GM18511 (cell line): ENCODE data around the gene CERKL.

Source experiments
- ATAC-seq: cut with Tn5 transposase; IDR thresholded peaks from one replicate; pipeline ENCODE4 v1.9.1; 2021; ENCODE audit warnings: mild to moderate bottlenecking, moderate library complexity; ENCODE audit not compliant: unreplicated experiment

The CERKL gene

DNA sequence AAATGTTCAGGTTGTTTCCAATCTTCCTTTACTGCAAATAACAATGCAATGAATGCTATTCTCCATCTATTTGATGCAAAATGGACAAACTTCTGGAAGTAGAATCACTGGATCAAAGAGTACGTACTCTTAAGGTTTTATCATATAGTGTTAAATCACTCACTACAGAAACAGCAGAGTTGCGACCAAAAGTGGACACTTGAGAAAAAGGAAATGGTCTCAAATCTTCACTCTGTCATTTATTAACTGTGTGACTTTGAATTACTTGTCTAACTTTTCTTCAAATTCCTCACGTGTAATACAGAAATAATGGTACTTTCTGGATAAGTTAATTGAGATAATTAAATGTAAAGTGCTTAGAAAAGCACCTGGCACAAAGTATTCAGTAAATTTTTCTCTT, 78.1 kb downstream of the CERKL start:
- peak; percentile 60 for ATAC-seq

DNA sequence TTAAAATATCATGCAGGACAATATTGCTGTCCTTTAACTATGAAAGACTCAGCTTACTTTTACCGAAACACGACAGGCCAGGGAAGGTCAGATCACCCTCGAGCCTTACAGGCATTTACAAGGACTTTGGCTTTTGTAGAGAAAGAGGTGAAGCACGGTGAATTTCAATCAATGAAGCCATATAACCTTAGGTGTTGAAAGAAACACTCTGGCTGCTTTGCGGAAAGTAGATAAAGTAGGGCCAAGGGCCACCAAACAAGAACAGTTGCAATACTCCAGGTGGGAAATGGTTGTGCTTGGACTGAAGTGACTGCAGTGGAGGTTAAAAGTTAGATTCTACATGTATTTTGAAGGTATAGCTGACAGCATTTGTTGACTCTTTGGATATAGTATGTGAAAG, 80.5 kb downstream of the CERKL start:
- no peak for ATAC-seq

DNA sequence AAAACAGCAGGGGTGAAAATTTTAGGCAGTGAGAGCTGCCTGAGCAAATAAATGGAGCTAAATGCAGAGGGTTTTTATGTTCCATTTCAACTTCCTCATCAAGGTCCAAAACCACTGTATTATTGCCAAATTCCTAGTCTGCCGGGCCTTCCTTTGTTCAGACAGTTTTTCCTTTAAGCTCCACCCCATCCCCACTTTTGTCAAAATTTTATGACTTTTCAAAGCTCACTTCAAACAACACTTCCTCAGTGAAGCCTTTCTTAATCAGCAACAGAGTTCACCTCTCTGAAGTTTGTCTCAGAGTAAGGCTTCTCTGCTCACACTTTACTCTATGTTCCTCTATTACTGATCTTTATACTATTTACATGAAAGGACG, 81.3 kb downstream of the CERKL start:
- ATAC-seq = no peak

DNA sequence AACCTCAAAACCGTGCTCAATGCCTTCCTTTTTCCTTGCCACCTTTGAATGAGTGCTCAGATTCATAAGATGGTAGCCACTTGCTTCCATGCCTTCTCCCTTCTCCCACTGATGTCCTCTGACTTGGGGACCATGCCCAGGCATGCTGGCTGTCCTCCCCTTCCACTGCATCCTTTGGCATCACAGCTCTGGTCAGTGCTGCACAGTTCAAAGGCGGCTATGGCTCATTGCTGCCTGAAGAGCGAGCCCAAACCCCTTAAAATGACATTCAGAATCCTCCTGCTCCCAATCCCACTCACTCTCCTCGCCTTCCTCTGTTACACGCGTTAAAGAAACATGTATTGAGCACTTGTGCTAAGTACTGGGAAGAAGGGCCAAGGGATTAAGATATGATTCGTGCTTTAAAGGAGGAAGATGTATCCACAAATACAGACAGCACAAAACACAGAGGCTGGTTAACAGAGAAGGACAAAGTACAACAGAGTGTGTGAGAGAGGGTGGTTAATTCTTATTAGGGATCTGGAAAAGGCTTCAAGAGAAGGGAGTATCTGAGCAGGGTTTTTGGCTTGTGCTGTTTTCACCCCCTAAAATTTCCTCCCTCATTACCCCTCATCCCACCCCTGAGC, 81.8 kb downstream of the CERKL start:
- ATAC-seq = no peak

DNA sequence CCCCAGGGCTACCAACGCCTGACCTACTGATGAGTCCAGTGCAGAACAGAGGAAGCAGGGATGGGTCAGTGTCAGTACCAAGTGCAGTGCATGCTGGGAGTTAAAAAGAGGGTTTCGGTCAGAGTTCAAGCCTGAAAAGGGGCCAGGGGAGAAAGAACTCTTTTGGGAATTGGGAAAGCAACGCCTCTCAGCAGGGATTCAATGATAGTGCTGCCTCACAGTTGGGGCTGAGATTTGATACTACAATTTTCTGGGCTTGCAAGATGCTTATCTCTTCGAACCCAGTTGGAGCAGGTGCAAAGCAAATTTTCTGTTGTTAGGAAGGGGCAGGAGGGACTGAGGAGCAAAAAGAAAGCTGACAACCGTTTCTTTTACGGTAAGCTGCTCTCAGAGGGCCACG, 82.6 kb downstream of the CERKL start:
- no peak for ATAC-seq

DNA sequence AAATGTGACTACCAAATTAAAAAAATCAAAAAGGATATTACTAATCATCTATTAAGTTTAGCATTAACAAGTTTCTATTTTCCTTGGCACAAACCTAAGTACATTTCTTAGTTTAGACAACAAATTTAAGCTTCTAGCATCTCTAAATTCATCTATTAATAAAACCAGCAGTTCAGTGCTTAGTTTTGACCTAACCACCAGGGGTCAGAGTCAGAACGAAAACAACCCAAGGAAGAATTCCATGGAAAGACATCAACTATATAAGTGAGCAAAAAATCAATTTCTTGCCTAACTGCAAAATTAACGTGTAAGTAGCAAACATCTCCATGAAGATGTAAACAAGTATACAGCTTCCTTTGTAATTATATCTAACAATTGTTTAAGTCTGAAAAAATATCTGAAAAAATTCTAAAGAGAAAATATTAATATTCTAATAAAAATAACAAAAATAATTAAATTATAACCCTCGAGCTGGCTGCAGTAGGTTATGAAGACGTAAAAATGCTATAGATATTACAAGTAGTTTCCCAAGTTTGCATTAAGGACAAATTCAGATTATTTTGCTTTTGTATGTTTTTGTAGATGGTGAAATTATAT, 83.7 kb downstream of the CERKL start:
- ATAC-seq = no peak

DNA sequence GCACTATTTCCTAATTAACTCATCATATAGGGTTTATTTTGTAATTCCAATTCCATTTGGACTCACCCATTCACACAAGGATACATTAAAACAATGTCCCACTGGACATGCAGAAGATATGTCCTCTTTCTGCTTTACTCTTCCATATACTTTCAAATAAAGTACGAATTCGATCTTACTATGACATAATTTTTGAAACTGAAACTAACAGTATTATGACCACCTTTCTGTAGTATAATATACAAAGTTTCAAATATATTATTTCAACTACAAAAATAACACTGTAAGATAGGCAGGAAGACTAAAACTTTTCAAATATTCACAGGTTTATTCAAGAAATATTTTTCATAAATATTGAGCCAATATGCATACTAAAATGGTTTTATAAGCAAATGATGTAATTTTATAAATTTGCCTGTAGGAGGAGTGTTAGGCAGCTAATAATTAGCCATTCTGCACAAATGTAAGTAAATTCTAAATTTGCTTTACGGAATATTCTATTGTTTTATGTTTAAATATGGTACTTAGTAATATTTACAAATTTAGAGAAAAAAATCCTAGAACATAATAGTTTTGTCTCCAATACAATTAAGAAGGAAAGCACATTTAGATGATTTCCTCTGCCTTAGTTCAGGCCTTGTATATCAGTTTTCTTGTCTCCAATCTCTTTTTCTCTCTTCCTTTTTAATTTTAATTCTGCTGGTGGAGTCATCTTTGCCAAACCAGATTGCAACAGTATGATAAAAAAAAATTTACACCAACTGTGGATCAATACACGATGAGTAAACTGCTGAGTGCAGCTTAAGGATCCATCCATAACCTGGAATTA, 85.9 kb downstream of the CERKL start:
- ATAC-seq = peak; percentile 43

DNA sequence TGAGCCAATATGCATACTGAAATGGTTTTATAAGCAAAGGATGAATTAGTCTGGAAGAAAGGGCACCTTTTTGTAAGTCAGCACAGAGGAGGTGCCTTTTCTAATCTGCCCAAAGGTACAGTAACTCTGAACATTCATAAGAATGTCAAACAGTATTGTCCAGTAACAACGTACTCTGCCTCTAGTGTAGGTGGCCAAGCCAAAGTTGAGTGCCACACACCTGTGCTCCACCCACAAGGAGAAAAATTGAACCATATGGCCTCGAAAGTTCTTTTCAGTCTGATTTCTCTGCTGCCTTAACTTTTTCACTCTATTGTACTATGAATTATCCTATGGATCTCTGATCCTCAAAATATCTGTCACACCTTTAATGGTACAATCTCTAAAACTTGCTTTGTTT, 86.8 kb downstream of the CERKL start:
- no peak for ATAC-seq

DNA sequence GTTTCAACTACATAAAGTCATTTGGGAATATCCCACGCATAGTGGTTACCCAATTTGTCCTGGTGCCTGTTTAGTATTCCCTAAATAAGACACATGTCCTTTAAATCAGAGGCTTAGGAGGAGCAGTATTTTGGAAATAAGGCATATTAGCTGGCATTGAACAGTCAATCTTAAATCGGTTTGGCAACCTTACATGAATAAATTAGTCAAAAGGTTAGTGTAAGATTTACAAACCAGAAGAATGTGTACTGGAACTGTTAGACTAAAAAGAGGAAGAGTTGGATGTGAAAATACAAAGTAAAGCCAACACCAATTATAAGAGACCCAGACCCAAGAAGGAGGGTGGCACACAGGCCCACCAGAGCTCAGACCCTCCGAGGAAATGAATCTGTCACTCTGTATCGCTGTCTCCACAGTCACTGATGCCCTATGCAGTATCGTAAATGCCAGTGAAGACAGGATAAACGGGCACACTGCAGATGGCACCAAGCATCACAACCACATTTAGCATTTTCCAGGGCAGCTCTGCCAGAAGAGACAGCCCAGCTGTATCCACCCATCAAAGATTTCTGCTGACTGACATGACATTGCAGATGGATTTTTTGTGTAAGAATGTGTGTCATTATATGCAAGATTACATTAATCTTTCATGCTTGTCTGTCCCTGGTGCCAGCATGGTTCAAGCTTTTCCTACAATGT, 90.4 kb downstream of the CERKL start:
- no peak for ATAC-seq

DNA sequence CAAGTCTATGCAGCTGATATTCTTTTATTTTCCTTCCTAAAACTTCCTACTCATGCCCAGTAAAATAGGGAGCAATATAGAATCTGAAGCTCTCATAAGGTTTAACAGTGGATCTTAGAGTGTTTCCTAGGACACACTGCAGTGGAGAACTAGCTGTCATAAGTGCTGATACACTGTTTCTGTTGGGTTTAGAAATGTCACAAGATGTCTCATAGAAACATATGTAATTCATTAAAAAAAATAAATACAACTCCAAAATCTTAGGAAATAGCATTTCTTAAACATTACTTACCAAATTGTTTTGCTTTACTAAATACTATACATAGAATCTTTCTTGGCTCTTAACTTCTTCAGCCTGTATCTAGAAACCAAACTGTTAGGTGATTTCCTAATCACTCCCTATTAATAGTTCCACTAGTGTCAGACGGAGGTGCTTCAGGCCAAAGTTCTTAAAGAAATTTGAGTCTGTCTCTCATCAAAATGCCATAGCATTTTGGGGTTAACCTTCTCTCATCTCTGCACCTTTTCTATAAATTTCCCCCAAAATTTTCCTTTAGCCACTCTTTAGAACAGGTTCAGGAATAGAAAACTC, 93.7 kb downstream of the CERKL start:
- ATAC-seq = peak; percentile 75

DNA sequence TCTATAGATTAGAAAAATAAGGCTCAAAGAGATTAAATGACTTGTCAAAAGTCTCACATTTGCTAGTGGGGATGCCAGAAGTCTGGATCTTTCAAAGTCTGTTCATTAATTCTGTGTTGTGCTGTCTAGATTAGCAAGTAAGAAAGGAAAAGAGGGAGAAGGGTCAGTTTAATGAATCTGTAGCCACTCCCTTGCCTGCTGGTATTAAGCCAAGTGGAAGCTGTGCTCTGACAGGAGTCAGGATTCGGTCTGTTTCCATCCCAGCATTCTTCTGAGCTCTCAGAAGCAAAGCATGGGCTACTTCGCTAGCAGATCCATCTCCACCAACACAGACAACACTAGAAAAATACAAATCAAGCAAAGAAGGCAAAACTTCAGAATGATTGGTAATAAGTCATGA, 98.5 kb downstream of the CERKL start:
- ATAC-seq = no peak

DNA sequence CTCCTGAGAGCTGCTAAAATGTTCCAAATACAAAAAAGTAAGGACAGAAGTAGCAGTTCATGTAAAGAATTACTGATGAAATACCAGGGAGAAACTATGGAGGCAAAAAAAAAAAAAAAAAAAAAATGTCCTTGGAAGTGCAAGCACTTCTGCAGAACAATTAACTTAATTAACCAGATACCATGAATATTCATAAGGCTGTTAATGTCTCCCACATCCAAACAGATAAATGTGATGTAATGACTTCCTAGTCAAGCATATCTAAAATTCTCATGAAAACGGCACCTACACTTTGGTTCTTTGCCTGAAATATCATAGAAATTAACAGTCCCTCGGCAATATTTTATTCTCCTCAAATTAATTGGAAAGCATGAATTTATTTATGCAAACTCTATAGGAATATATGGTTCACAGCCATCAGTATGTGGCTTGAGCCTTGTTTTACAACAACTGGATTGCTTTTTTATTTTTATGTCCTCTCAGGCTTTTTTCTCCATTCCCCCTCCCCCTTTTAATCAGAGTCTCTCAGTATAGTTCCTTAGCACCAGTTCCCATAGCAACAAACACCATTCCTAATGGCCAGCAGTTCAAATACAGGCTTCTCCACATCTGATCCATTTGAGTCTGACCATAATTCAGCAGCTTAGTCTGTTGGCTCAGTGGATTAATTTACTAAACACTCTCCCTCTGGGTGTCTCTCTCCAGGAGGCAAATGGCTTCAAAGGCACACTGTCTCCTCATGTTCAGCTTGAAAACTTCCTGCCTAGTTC, 102.7 kb downstream of the CERKL start:
- no peak for ATAC-seq

DNA sequence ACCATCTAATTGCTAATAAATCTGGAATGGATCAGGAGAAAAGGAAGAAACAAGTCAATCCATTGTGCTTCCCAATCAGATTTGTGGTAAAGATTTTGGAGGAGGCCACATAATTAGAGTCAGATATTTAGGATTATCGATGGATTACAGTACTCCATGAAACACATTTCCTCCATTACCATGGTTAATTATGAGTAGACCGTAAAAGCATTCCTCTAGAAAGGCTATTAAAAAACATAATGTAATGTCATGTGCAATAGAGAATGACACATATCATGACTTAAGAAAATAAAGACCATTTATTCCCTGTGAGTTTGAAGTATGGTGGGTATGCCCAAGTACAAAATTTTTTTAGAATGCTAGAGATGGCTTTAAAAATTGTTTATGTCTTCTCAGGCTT, 103.7 kb downstream of the CERKL start:
- ATAC-seq = no peak

DNA sequence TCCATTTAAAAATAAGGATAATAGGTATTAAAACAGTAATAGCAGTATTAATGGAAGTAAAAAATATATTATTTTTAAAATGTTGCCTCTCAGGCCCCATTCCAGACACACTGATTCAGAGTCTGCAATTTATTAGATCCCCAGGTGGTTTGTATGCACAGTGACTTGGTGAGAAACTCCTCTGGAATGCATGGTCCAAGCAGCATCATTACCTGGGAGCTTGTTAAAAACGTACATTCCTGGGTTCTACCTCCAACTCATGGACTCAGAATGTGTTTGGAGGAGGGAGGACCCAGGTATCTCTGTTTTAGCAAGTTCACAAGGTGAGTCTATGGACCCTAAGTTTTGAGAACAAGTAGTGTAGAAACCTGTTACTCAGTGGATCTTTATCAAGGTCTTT, 104.1 kb downstream of the CERKL start:
- no peak for ATAC-seq

DNA sequence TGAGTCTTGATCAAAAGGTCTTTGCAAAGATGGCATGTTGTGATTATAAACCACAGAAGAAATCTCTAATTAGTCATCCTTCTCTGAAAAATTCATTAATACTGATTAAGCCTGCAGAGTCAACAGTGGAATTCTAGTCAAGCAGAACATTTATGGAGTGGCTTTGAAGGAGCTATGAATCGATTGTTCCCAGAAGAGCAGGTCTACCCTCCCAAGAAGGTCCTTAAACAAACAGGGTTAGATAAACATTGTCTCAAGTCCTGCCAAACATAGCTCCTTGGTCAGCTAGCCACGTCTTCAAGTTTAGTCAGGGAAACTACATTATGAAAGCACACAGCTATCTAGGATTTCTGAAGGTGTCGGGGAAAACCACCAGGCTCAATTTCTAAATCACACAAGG, 110.8 kb downstream of the CERKL start:
- ATAC-seq = no peak

DNA sequence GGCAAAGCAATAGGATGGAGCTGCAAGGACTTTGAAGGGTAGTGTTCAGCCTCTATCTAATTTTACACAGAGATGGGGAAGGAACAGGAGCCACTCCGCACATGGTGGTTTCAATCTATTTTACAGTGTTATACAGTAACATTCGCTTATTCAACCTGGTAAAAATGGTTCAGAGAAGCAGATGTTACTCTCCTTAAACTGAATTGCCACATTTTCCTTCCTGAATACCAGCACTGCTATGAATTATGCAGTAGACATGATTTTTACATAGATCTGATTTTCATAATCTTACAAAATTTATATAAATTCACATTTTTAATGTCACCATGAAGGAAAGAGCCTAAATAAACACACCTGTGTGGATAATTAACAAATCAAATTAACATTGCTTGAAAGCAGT, 114.7 kb downstream of the CERKL start:
- no peak for ATAC-seq

DNA sequence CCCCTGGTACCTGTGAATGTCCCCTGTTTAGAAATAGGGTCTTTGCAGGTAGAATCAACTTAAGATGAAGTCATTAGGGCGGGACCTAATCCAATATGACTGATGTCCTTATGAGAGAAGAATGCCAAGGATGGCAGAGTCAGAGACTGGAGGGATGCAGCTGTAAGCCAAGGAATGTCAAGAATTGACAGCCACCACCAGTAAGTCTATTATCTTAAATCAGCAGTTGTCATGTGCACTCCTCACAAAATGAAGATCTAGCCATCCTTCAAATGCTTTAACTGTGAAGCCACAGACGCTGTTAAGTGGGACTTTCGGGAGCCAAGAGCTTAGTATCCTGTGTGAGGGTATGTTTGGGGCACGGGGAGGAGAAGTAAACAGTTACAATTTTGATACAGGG, 116.5 kb downstream of the CERKL start:
- ATAC-seq = no peak

DNA sequence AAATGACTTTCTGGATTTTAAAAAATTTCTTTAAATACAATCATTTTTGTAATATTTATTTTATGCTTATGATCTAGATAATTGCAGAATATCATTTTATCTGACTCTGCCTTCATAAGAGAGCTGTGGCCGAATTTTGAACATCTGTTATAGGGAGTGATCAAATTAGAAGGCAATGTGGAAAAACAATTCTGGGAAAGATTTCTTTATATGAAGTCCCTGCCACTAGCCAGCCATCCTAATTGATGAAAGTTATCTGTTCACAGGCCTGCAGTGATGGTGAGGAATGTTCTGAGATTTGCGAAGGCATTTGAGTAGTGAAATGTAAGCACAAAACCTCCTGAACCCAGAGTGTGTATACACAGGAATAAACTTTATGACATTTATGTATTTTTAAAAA, 120.2 kb downstream of the CERKL start:
- ATAC-seq = no peak

DNA sequence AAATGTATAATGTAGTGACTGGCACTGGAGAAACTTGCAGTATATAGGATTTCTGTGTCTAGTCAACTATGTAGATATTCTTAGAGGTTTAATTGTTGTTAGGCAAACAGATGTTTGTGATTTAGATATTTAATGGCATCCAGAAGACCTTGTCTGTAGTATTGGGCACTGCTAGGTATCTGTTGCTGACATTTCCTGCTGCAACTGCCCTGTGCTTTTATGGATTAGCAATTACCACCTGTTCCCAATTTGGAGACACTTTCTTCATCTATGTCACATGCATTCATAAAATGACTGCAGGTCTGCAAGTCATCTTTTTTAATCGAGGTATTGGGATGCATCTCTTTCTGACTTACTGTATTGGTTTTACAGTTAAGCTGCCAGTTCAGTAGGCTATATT, 128.5 kb downstream of the CERKL start:
- ATAC-seq = no peak

DNA sequence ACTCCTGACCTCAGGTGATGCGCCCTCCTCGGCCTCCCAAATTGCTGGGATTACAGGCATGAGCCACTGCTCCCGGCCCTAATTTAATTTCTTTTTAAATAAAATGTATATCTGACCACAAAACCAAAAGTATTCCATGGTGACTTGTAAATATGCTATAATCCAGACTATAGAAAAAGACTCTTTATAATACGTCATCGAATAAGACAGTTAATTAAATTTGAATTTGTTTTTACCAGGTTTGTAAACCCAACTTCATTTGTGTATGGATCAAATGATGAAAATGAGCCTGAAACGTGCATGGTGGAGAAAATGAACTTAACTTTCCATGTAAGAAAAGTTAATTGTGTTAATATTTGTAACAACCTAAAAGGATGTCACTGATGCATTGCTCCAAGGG, 129.8 kb downstream of the CERKL start:
- no peak for ATAC-seq

DNA sequence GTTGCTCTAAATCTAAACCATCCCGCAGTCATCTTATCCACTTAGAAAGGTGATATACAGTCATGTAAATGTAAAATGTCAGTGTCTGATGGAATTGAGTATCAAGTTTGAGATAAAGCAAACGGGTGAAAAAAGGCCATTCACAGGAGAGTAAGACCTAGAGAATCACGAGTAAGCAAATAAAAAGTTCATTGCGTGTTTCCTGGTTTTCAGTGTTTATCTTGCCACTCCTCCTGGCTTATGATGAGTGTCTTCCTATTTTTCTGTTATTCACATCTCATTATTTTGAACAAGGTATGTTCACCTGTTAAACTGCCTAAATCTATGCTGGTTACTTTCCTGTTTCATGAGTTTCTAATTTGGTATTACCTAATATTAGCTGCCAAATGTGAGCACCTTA, 130.9 kb downstream of the CERKL start:
- ATAC-seq = no peak
